Panc1 (cell line): ENCODE measurements around the gene RGS14.

Experiments
- CTCF ChIP-seq: fragments of 450-650 bp; IDR thresholded peaks from 2 replicates; pipeline ENCODE4 v1.5.1; 2017; ENCODE audit warnings: mild to moderate bottlenecking
- POLR2AphosphoS5 ChIP-seq: IDR thresholded peaks from 2 replicates; pipeline ENCODE4 v1.6.1; 2012; ENCODE audit warnings: mild to moderate bottlenecking, low read depth, low read length, moderate library complexity
- SIN3A ChIP-seq: IDR thresholded peaks from 2 replicates; pipeline ENCODE4 v1.6.1; 2012; ENCODE audit warnings: low read depth, mild to moderate bottlenecking, low read length, moderate library complexity, borderline replicate concordance; ENCODE audit not compliant: insufficient read depth
- TCF7L2 ChIP-seq: IDR thresholded peaks from 2 replicates; pipeline ENCODE4 v1.6.1; 2011; ENCODE audit warnings: mild to moderate bottlenecking, low read depth, low read length, inconsistent platforms
- TF ChIP-seq, protein P1 (sequence below), 2 experiments: IDR thresholded peaks; 2 replicates each; pipeline ENCODE4 v1.6.1; 2011 to 2012; ENCODE audit warnings: low read depth in 2 of 2, control low read depth in 1 of 2, low read length in 1 of 2, mild to moderate bottlenecking in 1 of 2, moderate library complexity in 1 of 2; ENCODE audit not compliant: insufficient read depth in 1 of 2

DNA sequence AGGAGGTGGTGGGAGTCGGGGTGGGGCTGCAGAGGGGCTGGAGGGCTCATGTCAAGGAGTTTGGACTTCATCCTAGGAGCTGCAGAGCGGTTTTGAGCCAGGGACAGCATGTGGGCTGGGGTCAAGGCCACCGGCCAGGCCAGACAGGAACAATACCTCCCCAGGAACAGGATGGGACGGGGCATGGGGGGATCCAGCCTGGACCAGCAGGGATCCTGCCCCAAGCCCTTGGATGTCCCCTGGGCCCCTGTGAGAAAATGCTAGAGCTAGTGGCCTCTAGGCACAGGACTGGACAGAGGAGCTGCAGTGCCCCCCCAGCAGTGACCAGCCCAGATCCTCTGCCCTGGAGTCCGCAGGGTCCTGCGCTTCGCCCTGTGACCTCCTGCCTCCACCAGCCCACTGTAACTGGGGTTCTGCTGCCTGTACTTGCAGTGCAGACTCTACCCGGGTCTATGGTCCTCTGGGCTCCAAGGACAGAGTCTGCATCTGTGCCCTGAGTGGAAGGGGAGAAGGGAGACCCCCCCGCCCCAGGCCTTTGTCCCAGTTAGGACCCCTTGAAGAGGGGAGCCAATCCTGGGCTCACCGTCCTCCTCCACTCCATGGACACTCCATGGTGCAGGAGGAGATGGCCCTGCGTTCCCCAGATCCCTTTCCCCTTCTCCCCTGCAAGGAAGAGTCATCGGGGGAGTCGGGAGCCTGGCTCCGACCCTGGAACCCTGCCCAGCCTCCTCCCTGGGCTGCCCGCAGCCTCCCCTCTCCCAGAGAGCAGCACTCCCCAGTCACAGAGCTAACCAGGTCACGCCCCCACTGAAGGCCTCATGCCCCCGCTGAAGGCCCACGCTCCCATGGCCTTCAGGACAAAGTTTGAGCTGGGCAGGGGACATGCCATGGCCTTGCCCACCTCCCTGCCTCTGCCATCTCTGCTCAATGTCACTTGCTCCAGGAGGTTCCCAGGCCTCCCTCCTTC is 43.1 kb upstream of the RGS14 start:
- TF ChIP-seq CTCF (no peak), POLR2AphosphoS5 (no peak), TCF7L2 (no peak), SIN3A (no peak)
- TF ChIP-seq, protein P1, sequence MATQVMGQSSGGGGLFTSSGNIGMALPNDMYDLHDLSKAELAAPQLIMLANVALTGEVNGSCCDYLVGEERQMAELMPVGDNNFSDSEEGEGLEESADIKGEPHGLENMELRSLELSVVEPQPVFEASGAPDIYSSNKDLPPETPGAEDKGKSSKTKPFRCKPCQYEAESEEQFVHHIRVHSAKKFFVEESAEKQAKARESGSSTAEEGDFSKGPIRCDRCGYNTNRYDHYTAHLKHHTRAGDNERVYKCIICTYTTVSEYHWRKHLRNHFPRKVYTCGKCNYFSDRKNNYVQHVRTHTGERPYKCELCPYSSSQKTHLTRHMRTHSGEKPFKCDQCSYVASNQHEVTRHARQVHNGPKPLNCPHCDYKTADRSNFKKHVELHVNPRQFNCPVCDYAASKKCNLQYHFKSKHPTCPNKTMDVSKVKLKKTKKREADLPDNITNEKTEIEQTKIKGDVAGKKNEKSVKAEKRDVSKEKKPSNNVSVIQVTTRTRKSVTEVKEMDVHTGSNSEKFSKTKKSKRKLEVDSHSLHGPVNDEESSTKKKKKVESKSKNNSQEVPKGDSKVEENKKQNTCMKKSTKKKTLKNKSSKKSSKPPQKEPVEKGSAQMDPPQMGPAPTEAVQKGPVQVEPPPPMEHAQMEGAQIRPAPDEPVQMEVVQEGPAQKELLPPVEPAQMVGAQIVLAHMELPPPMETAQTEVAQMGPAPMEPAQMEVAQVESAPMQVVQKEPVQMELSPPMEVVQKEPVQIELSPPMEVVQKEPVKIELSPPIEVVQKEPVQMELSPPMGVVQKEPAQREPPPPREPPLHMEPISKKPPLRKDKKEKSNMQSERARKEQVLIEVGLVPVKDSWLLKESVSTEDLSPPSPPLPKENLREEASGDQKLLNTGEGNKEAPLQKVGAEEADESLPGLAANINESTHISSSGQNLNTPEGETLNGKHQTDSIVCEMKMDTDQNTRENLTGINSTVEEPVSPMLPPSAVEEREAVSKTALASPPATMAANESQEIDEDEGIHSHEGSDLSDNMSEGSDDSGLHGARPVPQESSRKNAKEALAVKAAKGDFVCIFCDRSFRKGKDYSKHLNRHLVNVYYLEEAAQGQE (IDR thresholded peaks at IDR 0.05; ENCODE audit: insufficient read depth in 1 of 2, low read depth in 2 of 2, low read length in 1 of 2): no peak
